Measurements from ENCODE around the gene ATRIP.
"Not testable (repeated sequence)": the region's sequence is repeated elsewhere in the genome, so short reads cannot be mapped to it uniquely, and the experiment has no call there.

ATRIP gene

DNA sequence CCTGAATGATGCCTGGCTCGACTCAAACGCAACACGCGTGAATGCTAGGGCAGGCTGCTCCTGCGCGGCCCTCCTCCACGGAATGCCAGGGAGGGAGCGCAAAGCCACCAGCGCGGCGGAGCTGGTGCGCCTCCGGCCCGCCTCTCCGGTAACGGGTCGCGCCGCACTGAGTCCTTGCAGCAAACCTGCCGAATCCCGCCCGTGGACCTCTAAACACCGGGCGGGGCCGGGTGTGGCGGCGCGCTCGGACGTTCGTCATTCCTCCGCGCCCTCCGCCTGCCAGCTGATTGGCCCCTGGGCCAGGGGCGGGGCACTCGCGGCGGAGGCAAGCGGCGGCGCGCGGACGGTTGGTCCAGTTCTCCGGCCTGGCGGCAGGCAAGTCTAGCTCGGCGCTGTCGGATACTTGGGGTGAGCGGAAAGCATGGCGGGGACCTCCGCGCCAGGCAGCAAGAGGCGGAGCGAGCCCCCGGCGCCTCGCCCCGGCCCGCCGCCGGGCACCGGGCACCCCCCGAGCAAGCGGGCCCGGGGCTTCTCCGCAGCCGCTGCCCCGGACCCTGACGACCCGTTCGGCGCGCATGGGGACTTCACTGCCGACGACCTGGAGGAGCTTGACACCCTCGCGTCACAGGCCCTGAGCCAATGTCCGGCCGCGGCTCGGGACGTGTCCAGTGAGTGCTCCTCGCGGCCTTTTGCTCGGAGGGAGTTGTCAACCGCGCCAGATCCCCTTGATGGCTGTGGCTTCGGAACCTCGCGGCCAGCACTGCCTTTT, at the start of gene ATRIP:
Gene ATRIP (plus strand): TSS at position 313 of the 769 bp plus-strand sequence. CDS start 109 bp downstream, at position 422.
- peak; percentile 63 to 77 for DNase-seq (ENCODE audit: low read depth in 1 of 2, low spot score in 1 of 2)

GRCh38 chr3:48397767-48398681, 48.5 kb upstream of the ATRIP start:
- DNase-seq (ENCODE audit: low read depth in 1 of 2, low spot score in 1 of 2): no peak

DNA sequence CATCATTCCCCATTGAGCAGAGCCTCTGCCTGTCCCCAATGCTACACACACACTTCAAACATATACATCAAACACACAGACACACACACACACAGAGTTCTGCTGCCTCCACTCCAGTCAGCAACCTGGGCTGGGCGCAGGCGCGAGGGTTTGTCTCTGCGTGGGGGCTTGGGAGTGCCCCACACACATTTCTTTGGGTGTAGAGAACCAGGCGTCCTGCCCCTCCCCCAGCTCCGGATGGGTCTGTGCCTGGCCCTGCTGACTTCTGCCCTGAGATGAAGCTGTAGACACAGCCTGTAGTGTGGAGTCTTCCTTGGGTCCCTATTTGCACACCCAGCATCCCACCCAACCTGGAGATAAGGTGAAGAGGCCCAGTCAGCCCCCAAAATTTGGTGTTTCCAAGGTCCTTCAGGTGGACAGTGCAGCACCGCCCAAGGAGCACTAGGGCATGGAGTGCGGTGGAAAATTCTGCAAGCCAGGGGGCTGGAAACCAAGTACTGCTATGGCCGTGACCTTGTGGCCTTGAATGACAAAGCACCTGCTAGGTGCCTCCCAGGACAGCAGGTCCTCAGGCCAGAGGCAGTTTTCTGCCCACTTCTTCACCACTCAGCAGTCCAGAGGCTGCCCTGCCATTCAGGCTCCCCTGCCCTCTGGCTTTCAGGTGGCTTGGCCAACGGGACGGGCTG, 47.7 kb upstream of the ATRIP start:
- no peak for DNase-seq (ENCODE audit: low read depth in 1 of 2, low spot score in 1 of 2)

DNA sequence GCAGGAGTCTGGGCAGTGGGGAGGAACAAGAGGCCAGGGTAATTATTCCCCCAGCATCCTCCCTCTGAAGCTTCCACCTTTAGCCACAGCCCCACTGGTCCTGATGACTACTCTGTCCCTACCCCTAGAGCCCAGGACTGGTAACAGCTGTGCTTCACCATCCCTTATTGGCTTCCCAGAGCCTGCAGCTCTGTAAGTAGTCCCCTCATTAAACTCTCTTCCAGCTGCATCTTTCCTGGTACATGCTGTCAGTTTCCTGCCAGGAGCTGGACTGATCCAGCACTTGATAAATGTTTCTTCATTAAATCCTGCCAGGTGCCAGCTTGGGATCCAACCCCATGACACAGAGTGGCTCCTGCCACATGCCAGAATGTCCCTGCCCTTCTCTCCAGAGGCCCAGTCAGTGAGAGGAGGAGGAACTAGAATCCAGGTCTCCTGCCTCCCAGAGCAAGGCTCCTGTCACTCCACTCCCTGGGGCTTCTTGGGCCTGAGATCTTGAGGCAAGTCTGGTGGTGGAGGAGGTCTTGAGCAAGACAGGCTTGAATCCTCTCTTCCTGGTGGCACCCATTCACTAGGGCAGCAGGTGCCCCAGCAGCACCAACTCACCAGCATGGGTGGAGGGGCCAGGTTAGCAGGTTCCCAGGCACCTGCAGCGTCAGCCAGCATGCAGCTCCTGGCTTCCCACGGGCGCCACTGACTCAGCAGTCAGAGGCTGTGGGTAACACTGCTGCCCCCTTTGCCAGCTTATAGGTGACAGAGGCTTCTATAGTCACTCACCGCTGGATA, 47.0 kb upstream of the ATRIP start:
- no peak for DNase-seq (ENCODE audit: low read depth in 1 of 2, low spot score in 1 of 2)

DNA sequence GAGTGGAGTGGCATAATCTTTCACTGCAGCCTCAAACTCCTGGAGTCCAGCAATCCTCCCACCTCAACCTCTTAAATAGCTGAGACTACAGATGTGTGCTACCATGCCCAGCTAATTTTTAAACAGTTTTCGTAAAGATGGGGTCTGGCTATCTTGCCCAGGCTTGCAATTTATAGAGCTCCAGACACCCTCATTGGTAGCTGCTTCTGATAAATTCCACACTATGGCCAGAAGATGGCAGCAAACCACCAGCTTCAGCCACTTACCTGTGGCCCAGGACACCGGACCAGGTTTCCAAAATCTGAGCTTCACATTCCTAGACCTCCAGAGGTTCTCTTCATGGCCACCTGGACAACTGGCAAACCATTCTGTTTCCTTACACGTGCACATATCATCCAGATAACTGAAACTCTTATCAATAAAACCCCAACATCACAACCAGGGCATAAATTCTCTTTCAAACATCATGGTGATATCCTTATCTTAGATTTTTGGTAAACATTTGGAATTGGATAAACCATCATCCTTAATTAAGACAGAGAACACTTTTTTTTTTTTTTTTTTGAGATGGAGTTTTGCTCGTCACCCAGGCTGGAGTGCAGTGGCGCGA, 45.6 kb upstream of the ATRIP start:
- peak; percentile 31 to 58 for DNase-seq (ENCODE audit: low read depth in 1 of 2, low spot score in 1 of 2)

DNA sequence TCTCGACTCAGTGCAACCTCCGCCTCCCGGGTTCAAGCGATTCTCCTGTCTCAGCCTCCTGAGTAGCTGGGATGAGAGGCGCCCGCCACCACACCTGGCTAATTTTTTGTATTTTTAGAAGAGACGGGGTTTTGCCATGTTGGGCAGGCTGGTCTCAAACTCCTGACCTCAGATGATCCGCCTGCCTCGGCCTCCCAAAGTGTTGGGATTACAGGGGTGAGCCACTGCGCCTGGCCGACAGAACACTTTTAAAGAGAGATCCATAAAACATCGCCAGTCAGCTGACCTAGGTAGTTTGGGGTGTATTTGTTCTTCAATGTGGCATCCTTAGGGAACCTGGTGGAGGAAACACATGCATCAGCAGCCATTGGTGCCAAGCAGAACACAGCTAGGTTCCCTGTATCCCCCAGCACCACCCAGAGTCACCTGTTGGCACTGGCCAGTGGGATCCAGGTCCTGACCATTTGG, 45.1 kb upstream of the ATRIP start:
- not testable (repeated sequence) for DNase-seq (ENCODE audit: low read depth in 1 of 2, low spot score in 1 of 2)

DNA sequence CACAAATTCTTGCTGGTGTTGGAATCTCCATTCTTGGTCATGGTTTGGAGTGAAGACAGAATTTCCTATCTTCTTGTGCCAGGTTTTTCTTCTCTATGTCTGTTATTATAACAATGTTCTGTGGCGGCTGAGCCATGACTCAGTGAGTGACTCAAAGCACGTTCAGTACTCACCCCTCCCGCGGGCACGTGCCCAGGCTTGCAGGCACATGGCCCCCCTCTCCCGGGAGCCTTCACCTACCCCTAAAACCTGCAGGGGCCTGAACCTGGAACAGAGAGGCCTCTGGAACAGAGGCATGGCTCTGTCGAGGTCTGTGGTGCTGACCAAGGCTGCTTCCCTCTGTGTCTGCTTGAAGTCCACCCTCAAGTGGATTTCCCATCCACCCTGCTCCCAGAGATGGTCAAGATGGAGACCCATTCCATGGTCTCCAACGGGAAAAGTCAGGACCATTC, 44.2 kb upstream of the ATRIP start:
- no peak for DNase-seq (ENCODE audit: low read depth in 1 of 2, low spot score in 1 of 2)

GRCh38 chr3:48402907-48403306, 43.6 kb upstream of the ATRIP start:
- DNase-seq (ENCODE audit: low read depth in 1 of 2, low spot score in 1 of 2): no peak

GRCh38 chr3:48403533-48404439, 42.8 kb upstream of the ATRIP start:
- DNase-seq (ENCODE audit: low read depth in 1 of 2, low spot score in 1 of 2): no peak

DNA sequence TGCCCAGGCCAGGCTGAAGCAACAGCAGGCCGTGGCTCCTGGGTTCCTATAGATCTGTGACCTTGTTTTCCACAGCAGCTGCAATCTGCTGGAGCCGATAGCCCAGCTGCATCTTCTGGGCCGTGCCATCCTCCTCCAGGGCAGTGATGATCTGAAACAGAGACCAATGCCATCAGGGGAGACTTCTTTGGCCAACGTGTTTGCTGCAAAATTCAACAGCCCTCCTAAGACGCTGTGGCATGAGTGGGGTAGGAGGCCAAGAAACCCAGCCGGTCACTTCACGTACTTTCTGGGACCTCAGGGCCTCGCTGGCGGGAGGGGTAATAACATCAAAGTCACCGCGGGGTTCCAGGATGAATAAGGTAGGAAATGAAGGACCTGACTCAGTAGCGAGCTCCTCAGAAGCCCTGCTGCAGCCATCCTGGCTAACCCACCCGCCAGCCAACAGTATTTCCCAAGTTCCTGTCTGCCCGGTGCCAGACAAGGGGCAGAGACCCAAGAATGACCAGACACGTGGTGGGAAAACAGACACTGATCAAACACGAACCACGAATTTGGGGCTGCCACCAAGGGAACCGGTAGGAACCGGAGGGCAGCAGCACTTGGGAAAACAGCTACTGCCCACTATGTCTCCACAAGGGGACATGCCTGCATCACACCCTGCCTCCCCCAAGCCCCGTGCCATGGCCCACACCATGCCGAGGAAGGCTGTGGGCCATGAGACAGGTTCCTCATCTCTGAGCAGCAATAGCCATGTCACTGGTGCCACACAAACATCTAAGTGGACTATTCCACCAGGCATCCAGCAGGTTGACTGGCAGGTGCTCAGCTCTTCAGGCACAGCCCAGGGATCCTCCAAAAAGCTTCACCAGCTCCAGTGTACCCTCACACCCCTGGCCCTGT, 41.8 kb upstream of the ATRIP start:
- no peak for DNase-seq (ENCODE audit: low read depth in 1 of 2, low spot score in 1 of 2)

- DNase-seq (ENCODE audit: low read depth in 1 of 2, low spot score in 1 of 2): no peak
These were observed 41.1 kb upstream of the ATRIP start for GRCh38 chr3:48405343-48405881.

GRCh38 chr3:48405971-48406370, 40.6 kb upstream of the ATRIP start:
- DNase-seq (ENCODE audit: low read depth in 1 of 2, low spot score in 1 of 2): no peak

GRCh38 chr3:48406443-48407431, 39.8 kb upstream of the ATRIP start:
- DNase-seq (ENCODE audit: low read depth in 1 of 2, low spot score in 1 of 2): no peak

DNA sequence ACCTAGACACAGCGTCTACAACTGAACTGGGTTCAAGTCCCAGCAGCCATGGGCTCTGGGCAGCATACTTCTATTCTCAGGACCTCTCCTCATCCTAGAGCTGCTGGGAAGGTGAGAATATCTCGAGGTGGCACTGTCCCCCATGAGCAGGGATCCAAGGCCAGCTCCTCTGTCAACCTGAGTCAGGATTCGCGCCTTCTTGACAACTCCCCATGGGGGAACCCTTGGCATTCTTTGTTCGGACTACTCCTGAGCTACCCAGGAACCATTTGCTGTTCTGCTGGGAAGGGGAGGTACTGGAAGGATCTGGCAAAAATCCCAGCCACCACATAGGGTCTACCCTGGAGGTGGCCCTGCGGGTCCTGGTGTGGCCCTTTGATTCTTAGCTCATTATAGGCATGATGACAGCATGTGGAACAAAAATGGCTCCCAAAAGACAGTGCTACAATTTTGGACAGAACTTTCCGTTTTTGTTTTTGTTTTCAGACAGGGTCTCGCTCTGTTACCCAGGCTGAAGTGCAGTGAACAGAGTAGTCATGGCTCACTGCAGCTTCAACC, 38.9 kb upstream of the ATRIP start:
- DNase-seq (ENCODE audit: low read depth in 1 of 2, low spot score in 1 of 2): no peak

DNA sequence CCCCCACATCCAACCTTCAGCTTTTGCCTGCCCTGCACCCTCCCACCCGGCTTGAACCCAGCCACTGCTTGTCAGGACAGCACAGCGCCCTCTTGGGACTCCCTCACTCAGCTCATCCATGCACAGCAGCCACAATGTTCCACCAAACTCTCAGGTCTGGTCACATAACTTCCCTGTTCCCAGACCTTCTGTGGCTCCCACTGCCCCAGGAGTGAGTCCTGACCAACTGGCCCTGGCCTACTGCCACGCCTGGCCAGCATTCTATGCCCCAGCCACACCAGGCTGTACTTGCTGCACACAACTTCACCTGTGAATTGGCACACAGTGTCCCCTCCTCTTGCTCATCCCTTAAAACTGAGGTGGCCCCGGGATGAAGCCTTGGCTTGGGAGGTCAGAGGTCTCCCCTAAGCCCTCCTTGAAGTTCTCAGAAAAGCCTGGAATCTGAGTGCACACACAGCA, 37.7 kb upstream of the ATRIP start:
- DNase-seq (ENCODE audit: low read depth in 1 of 2, low spot score in 1 of 2): no peak

All from activated CD4-positive, alpha-beta T cell treated with anti-CD3 and anti-CD28 coated beads, Interleukin-2, amount 50 U/mL, for 24 hours (primary cell).